ENCODE measurements around the gene BABAM2.

- TF ChIP-seq CTCF (IDR thresholded peaks at IDR 0.05) (no peak), POLR2A (IDR thresholded peaks at IDR 0.05) (no peak), EP300 (IDR thresholded peaks at IDR 0.05; ENCODE audit: low read depth) (no peak)
These were observed 430.9 kb downstream of the BABAM2 start for GRCh38 chr2:28321426-28321825.

Measured in transverse colon (tissue), 3 donors.